HG03571 (cell line): ENCODE data around the gene MYO1G.

Source experiments
- ATAC-seq: cut with Tn5 transposase; IDR thresholded peaks from one replicate; pipeline ENCODE4 v1.9.1; 2021; ENCODE audit not compliant: unreplicated experiment

MYO1G gene

DNA sequence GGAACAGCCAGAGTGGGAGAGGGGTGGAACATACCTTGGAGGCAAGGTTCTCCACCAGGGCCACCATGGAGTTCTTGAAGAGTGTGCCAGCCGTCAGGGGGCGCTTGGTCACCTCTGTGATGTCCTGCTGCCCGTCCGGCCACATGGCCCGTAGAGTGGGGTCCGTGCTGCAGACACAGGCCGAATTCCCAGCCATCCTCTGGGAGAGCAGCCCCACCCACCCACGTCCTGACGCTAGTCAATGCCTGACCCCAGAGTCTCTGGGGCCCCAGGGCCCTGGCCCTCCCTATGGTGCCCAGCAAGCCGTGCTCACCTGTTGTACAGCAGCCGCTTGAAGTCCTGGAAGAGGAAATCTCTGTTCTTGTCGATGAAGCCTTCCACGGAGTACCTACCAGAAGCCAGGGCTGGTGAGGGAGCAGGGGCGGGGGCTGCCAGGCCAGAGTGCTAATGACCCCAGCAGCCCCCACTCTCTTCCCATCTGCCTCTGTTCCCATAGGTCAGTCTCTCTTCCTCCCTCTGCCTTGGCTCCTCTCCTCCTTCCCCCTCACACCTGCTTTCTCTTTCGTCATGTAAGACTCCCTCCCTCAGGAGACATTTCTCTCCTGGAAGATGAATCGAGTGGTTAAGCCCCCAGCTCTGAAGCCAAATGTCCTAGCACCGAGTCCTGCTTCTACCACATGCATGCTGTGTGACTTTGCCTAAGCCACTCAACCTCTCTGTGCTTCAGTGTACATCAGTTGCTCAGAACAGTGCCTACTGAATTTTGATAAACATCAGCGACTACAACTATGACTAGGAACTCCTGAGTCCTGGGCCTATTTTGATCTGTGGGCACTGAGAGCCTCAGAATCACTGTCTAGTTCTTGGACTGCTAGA, 11.0 kb downstream of the MYO1G start:
- no peak for ATAC-seq

DNA sequence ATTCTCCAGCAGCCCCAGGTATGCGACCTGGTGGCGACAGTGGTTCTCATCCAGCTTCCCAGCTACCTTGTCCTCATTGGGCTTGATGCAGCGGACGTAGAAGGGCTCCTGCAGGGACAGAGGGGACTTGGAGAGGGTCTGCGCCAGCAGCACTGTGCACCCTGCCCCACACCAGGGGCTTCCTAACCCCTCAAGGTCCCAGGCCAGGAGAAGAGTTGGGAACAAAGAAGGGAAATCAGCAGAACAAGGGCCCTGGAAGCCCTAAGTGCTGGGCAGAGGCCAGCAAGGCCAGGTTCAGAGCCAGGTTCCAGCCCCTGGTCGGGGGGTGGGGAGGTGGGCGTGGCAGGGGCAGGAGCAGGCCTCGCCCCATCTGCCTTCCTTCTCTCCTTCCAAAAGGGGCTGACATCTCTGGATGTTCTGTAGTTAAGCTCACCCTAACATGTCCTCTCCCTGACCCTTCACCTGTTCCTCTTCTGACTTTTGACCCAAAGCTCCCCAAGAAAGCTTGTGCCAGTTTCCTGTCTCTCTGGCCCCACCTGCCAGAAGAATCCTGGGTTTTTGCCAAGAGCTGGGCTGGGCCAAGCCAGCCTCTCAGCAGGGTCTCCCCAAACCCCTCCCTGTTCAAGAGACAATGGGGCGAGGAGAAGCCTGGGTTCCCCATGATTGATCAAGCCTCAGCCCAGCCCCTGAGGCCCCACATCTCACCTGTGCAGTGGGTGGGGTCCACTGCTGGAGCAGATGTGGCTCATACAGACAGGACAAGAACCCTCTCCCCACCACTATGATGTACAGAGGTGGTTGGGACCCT, 11.9 kb downstream of the MYO1G start:
- no peak for ATAC-seq

DNA sequence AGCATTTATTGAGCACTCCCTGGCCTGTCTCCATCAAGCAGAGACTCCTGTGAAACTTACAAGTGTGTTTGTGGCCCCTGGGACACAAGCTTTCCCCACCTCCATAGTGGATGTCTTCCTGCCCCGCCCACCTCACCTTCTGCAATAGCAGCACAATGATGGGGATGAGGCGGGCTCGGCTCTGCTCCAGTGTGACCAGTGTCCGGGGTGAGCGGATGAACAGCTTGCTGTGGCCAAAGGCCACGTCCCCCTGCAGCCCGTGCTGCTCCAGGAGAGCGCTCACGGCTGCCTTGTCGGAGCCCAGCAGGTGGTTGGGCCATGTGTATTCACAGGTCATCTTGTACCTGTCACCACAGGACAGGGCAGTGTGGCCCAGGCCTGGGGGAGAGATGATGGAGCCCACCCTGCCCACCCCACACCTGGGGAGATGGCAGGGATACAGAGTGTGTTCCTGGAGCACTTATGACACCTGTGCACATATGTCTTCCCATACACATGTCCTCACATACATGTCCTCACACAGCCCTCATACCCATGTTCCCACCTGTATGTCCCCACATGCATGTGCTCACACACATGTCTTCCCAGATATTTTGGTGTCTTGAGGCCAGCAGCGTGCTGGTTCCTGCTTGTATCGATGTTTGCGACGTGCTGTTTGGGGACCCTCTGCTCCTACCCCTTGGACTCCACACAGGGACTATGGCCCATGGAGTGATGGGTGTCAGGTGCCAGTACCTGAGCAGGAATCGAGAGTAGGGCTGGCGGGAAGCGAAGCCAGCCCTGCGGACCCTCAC, 12.7 kb downstream of the MYO1G start:
- ATAC-seq, result no peak

DNA sequence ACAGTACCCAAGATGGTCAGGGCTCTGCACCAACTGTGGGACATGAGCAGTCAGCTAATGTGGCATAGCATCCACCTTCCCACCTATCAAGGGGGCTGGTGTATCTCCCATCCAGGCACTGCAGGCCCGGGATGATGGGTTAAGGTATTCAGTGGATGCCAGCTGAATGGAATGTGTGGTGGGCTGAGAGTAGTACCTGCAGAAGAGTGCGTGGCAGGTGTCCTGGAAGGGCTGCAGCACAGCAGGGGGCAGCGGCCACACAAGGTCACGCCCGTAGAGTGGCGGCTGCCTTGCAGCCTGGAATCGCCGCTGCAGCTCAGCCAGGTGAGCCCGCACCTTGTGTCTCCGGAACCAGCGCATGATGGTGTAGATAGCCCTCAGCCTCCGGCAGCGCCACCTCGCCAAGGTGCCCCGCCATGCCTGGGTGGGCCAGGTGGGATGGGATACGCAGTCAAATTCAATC, 13.3 kb downstream of the MYO1G start:
- no peak for ATAC-seq

DNA sequence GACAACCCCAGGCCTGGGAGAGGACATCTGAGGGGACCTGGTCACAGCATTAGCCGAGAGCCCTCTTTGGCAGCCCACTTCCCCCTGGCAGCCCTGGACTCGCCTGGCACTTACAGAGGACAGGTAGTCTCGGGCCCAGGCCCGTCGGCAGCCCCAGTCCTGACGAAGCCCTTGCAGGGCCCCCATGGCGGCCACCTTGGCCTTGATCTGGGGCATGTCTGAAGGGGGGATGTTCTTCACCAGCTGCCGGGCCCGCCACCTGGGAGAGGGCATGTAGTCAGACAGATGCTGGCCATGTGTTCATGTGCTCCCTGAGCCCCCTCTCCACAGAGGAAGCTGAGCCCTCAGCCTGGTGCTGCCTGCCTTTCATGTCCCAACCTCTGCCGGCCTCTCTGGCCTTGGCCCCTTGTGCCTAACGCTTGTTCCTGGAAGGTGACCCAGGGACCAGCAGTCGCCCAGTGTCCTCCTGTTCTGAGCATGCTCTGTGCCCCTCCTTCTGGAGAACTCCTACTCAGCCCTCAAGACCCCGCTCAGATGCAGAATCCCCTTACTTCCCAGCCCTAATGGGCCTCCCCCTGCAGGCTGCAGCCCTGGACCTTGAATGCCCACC, 13.9 kb downstream of the MYO1G start:
- no peak for ATAC-seq

DNA sequence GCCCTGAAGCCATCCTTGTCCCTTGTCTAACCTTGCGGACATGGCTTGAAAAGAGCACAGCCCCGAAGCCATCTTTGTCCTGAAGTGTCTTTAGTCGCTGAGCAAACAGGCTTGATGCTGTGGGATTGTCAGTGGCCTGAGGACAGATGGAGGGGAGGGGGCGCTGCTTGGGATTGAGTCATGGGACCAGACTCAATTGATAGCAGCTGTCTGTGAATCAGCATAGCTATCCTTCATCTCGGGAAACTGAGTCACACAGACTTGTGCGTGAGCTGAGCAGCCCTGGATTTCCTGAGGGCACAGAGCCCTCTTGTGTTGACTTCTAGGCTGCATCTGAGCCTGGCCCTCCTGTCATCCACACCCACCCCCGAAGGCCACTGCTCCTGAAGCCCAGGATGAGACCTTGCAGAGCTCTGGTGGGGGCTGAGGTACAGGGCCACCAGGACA, 14.4 kb downstream of the MYO1G start:
- ATAC-seq, result no peak

DNA sequence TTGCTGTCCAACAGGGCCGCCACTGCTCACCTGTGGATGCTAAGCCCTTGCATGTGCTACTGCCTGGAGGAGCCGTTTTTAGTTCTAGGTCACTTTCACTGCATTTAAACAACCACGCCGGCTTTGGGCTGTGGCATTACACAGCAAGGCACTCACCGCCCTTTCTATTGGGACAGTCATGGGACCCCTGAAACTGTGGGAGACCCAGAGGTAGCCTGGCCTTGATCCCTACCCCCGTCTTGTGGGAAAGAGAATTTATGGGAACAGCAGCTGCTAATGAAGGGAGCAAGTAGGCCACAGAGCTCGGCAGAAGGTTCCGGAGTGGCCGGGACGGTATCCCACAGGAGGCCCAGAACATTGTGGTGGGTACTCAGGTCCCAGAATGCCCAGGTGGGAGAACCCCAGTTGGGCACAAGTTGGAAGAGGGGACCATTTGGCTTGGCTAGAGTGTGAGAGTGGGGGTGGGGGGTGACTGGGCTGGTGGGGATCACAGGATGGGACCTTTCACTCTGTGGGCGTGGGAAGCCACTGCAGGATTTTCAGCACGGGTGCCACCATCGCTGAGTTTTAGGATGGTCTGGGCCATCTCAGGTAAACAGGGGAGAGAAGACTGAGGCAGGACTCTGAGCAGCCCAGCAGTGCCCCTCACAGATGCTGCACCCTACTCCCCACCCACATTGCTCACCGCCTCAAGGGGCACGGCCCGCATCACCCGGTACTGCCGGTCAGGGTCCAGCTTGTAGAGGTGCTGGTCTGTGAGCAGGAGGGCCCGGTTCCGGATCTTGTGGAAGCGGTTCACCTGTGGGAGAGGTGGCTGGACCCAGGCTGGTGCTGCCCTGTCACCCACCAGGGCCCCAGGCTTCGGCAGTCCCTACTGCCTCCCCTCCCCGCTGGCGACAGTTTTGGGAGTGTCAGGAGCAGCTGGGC, 15.2 kb downstream of the MYO1G start:
- ATAC-seq, result no peak

DNA sequence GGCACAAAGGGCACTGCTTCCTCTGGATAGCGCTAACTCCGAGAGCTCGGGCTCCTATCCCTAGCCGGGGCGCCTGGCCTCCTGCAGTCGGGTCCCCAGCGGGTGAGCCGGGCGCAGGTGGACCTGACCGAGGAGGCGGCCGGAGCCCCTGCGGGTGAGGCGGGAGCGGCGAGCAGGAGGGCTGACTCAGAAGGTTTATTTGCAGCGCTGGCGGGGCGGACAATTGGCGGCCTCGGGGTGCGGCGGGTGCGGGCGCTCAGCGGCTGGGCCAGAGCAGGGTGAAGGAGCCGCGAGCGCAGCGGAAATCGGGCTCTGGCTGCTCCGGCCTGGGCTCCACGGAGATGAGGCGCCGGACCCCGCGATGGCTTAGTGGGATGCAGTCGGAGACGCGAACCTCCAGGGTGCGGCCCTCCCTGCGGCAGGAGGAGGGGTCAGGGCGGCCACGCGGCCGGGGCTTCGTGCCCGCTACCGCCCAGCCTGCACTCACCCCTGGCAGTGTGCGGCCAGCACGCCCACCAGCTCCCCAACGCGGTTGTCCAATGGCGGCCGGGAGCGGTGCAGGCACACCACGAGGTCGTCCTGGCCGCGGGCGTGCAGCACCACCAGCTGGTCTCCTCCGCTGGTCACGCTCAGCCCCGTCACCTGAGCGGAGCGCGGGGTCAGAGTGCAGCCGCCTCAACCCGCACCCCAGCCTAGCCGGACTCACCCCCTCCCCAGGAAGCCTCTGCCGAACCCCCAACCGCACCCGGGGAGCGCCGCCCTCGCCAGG, 16.1 kb downstream of the MYO1G start:
- no peak for ATAC-seq

DNA sequence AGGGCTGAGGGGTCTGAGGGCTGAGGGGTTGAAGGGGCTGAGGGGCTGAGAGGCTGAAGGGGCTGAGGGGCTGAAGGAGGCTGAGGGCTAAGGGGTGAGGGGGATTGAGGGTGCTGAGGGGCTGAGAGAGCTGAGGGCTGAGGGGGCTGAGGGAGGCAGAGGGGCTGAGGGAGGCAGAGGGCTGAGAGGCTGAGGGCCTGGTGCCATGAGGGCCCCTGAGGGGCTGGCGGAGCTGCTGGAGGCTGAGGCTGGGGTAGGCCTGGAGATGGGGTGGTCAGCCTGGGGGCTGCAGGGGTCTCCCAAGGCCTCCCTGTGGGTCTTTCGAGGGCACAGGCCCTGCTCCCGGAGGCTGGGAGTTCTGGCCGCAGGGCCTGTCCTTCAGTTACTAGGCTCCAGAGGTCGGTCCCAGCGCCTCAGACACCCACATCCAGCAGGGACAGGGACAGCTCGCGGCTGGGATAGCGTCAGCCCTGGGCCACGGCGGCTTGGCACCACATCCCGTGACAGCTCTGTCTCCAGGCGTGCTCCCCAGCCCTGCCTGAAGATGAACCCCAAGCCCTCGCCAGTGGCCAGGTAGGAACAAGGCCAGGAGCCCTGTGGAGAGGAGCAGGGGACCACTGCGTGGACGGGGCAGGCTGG, 16.9 kb downstream of the MYO1G start:
- ATAC-seq, result no peak

DNA sequence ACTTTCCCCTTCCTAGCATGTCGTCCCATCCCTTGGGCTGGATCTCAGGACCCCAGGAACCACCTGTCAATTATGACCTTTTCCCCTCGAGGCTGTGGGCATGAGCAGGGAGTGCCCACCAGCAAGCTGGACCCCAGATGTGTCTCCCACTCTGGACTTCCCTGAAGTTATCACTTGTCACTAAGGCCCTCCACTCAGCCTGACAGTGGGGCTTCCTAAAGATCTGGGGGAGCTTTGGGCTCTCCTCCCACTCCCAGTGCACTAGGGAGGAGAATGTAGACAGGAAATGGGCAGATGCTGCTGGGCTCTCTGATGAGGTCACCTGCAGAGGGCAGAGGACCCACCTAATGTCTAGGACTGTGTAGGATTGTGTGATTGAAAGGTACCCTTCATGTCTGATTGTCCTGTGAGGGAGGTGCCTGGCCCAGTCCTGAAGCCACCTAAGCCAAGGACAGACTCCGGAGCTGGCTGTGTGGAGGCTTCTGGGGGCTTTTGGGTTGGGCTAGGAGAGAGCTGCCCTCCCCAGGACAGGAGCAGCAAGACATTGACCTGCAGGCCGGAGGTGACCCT, 18.7 kb downstream of the MYO1G start:
- ATAC-seq, result no peak

DNA sequence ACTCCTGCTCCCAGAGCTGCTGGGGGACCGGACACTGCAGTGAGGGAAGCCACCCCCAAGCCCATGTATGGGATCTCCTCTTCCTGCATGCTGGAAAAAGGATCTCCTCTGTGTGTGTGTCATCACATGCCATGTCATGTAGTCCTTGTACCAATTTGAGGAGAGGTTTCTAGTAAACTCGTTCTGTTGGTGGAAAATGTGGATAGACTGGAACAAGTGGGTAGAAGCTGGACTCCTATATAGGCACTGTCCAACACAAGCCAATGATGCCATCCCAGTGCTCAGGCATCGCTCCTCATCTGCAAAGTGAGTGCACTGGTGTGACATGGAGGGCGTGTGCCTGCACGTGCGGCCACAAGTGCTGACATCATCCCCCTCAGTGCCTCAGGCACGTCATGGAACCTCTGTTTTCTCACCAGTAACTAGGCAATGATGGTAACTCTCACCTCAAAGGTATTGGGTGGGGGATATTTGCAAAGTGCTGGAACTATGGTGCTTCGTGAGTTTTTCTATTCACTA, 19.3 kb downstream of the MYO1G start:
- ATAC-seq, result no peak

DNA sequence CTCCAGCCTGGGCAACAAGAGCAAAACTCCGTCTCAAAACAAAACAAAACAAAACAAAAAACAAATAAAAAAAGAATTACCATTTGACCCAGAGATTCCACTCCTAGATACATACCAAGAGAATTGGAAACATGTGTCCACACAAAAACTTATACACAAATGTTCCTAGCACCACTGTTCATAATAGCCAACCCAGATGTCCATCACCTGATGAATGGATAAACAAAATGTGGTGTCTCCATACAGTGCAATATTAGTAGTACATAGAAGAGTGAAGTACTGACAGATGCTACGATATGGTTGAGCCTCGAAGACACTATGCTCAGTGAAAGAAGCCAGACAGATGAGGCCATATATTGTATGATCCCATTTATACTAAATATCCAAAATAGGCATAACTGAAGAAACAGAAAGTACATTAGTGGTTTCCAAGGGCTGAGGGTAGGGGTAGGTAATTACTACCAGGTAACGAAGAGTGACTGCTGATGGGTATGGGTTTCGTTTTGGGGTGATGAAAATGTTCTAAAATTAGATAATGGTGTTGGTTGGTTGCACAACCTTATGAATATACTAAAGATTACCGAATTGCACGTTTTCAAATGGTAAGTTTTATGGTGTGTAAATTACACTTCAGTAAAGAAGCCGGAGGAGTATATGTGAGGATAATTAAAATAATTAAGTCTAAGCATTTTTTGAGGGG, 20.0 kb downstream of the MYO1G start:
- ATAC-seq, result no peak

DNA sequence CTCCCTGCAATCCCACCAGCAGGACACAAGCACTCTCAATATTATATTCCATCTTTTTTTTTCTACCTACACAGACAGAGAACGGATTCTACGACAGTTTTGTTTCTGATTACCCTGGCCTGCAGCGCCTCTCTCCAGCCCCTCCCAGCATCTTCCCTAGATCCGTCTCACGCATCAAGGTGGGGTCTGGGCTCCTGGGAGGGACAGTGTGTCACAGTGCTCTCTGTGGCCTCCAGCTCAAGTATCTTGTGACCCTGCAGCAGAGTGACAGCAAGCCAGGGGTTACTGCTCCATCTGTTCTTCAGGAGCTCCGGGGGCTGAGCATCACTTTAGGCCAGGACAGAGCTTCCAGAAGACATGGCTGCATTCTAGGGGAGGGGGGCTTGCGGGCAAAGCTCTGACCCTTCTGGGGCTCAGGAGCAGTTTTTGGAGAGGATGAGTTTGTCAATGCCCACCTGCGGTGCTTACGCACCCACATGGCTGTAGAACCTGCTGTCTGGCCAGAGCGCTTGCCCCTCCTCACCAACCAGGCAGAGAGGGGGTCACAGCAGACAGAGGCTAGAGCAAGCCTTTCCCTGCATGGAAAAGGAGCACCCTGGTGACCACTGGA, 22.6 kb downstream of the MYO1G start:
- ATAC-seq, result no peak

DNA sequence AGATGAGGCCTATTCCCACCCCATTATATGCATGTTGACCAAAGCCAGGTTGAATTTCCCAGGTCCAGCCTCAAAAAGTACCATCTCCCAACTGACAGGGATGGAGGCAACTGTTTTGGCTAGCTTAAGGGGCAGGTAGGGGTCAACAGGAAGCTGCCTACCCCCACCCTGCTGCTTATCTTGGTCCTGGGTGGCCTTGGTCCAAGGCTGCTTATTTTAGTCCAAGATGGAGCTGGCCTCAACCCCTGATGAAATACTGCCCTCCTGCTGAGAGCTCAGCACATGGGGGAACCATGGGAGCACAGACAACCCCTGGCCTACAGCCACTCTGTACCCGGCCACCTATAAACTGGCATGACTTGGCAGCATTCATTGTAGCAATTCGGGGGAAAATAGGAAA, 23.1 kb downstream of the MYO1G start:
- no peak for ATAC-seq

DNA sequence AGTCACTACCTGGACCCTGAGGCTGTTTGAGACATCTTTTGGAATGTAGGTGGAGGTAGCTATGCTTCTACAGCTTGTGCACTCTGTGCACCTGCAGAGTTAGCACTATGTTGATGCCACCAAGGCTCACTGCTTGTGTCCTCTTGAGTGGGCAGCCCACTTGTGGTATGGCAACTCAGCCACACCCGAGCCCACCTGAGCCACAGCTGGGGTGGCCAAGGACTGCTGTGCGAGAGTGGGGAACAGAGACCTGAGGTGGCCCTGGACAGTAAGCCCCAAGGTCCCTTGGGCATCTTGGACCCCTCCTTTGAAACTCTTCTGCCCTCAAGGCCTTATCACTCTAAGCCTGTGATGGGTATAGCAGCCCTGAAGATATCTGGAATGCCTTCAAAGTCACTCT, 25.7 kb downstream of the MYO1G start:
- ATAC-seq, result no peak

DNA sequence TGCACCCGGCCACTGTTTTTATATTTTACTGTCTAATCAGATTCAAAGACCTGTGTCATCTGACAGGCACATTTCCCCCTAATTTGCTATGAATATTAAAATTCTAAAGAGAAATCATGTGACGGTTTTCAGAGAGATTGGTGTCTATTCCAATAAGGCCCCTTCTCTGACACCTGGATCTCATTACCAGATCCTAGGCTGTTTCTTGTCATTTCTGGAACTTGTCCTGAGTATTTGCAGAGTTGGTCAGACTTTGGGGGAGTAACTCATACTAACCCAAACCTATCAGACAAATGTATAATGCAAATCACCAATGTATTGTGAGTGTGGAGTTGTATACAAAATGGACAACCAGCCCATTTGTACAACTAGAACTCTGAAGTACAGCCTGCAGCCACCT, 29.5 kb downstream of the MYO1G start:
- ATAC-seq, result no peak

DNA sequence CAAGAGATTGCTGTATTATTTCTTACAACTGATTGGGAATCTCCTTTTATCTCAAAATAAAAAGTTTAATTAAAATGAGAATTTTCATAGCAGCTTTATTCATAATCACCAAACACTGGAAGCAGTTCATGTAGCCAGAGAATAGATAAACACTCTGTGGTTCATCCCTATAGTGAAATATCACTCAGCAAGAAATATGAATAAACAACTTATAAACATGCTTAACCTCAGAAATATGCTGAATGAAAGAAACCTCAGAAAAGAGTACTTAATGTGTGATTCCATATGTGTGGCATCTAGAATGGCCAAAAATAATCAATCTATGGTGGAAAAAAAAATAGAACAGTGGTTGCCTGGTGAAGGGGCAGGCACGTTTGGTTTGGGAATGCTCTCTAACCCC, 33.3 kb downstream of the MYO1G start:
- no peak for ATAC-seq
